Fibroblast of lung (primary cell): ENCODE results near the gene CAAP1.

ENCODE experiments used
- EZH2 ChIP-seq: IDR thresholded peaks from 2 replicates; pipeline ENCODE4 v1.5.1; 2012; ENCODE audit warnings: low read length, control low read depth, mild to moderate bottlenecking; ENCODE audit errors: missing control alignments
- TF ChIP-seq, protein P1 (sequence below), 2 donors: IDR thresholded peaks in 1 of 2; conservative IDR thresholded peaks in 1 of 2; 1 replicate in 1 of 2; 2 replicates in 1 of 2; pipeline ENCODE4 v1.5.1; 2011 to 2012; ENCODE audit warnings: low read length in 2 of 2, control low read depth in 1 of 2, inconsistent platforms in 1 of 2, low read depth in 1 of 2, mild to moderate bottlenecking in 1 of 2

DNA sequence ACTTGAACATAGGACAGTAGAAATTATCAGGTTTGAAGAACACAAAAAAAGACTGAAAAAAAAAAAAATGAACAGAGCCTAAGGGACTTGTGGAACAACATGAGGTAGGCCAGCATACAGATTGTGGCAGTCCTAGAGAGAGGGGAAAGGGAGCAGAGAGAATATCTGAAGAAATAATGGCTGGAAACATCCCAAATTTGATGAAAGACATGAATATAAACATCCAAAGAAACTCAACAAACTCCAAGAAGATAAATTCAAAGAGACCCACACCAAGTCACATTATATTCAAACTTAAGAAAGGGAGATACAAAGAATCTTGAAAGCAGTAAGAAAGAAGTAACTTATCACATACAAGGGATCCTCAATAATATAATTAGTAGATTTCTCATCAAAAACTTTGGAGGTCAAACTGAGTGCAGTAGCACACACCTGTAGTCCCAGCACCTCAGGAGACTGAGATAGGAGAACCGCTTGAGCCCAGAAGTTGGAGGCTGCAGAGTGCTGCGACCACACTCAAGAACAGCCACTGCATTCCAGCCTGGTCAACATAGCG is 45.3 kb upstream of the CAAP1 start:
- TF ChIP-seq, protein P1, sequence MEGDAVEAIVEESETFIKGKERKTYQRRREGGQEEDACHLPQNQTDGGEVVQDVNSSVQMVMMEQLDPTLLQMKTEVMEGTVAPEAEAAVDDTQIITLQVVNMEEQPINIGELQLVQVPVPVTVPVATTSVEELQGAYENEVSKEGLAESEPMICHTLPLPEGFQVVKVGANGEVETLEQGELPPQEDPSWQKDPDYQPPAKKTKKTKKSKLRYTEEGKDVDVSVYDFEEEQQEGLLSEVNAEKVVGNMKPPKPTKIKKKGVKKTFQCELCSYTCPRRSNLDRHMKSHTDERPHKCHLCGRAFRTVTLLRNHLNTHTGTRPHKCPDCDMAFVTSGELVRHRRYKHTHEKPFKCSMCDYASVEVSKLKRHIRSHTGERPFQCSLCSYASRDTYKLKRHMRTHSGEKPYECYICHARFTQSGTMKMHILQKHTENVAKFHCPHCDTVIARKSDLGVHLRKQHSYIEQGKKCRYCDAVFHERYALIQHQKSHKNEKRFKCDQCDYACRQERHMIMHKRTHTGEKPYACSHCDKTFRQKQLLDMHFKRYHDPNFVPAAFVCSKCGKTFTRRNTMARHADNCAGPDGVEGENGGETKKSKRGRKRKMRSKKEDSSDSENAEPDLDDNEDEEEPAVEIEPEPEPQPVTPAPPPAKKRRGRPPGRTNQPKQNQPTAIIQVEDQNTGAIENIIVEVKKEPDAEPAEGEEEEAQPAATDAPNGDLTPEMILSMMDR (conservative IDR thresholded peaks at IDR 0.05 in 1 of 2, IDR thresholded peaks at IDR 0.05 in 1 of 2; ENCODE audit: low read depth in 1 of 2, low read length in 2 of 2) = no peak
- TF ChIP-seq EZH2 = no peak
